Pulmonary artery endothelial cell (primary cell): Measurements from ENCODE around the gene KCNJ18. TPM values are rescaled to one million over a fixed set of nuclear protein-coding genes. Genes with fewer than 3 reads are reported as not detected.
"Not testable (repeated sequence)": the region's sequence is repeated elsewhere in the genome, so short reads cannot be mapped to it uniquely, and the experiment has no call there.

Experiments
- DNase-seq: peaks from one replicate; pipeline ENCODE4 v3.0.0-alpha.2; 2011; ENCODE audit warnings: low read depth, low spot score
- total RNA-seq: library from RNA; depleted of rRNA; stranded (reverse); fragments of >200 nt; gene quantifications from 2 replicates; pipeline ENCODE4 v1.2.3, GENCODE V29; 2014

KCNJ18 gene
- total RNA-seq, result not detected in 2 replicates

DNA sequence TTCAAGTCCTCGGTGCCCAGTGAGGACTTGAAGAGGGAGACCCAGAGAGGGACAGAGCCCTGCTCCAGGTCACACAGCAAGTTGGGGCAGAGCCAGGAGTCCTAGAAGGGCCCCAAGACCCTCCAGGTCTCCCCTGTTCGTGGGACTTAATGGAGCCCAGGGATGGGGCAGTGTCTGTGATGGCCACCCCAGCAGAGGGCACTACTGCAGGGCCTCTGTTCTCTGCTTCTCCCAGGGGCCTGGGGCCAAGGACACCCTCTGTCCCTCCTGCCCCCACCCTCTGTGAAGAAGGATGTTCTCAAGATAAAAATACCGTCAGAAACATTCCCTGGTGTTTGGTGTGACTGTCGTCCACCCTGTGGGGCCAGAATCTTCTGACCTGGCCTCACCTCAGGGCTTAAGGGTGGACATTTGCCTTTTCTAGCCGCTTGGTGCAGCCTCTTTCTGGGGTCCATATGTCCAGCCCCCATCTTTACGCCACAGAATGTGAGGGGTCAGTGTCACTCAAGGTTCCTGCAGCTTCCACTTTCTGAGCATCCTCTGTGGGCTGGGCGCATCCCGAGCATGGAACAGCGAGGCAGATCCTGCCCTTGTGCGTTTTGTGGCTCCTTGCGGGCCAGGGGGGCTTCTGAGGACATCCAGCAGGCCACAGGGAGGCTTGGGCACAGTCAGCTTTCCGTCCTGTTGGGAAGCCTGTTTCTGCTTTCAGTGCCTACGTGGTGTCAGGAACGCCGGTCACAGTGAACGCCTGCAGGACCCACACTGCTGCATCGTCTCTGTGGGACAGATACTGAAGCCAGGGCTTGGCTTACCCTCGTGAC lies at the start of gene KCNJ18:
Gene KCNJ18, plus strand, starts transcription at position 641 of the 821 bp plus-strand sequence. CDS start 10,264 bp downstream, outside the sequence.
- not testable (repeated sequence) for DNase-seq

GRCh38 chr17:21648125-21648524 lies 44.2 kb upstream of the KCNJ18 start:
- DNase-seq, result not testable (repeated sequence)

DNA sequence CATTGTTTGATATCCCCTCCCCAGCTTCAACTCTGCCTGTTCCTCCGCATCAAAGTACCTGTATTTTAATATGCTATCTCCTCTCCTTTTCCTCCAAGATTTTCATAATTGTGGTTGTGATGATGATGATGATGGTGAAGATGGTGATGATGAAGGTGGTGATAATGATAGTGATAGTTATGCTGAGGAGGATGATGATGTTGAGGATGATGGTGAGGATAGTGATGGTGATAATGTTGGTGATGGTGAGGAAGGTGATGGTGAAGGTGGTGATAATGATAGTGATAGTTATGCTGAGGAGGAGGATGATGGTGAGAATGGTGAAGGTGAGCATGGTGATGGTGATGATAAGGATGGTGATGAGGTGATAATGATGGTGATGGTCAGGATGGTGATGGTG lies 42.3 kb upstream of the KCNJ18 start:
- DNase-seq, result not testable (repeated sequence)

DNA sequence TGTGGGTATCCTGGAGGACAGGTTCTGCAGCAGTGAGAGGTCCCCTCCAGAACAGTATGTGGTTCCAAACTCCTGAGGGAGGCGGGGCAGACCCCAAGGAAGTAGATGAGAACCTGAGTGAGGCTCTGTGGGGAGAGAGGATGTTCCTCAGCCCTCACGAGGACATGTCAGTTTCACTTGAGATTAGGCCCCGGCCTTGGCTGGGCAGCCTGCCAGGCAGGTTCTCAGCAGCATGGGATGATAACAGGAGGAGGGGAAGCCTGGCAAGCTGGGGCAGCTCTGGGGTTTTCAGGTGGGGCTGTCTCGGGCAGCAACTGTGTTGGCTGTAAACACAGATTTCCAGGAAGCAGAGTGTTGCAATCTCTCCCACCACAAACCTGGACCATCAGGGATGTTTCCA lies 40.3 kb upstream of the KCNJ18 start:
- DNase-seq, result not testable (repeated sequence)

DNA sequence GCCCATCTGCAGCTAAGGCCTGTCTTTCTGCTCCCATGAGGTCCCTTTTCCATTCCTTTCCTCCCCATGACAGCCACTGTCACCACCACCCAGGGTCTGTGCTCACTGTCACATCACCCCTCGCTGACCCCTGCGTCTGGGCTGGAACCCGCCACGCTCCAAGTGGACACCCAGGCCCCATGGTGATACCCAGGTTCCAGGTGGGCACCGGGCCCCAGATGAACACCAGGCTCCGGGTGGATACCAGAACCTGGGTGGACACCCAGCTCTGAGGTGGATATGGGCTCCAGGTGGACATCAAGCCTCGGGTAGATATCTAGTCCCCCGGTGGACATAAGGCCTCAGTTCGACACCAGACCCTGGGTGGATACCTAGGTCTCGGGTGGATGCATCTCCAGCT lies 39.1 kb upstream of the KCNJ18 start:
- DNase-seq, result not testable (repeated sequence)

- DNase-seq, result not testable (repeated sequence)
Measured at GRCh38 chr17:21656518-21657309, 35.6 kb upstream of the KCNJ18 start.

GRCh38 chr17:21659635-21660034 lies 32.7 kb upstream of the KCNJ18 start:
- not testable (repeated sequence) for DNase-seq

- DNase-seq, result not testable (repeated sequence)
Measured at GRCh38 chr17:21661455-21661854, 30.9 kb upstream of the KCNJ18 start.

- not testable (repeated sequence) for DNase-seq
Measured at GRCh38 chr17:21663166-21663565, 29.2 kb upstream of the KCNJ18 start.

- DNase-seq, result not testable (repeated sequence)
Measured at GRCh38 chr17:21663614-21664474, 28.5 kb upstream of the KCNJ18 start.

DNA sequence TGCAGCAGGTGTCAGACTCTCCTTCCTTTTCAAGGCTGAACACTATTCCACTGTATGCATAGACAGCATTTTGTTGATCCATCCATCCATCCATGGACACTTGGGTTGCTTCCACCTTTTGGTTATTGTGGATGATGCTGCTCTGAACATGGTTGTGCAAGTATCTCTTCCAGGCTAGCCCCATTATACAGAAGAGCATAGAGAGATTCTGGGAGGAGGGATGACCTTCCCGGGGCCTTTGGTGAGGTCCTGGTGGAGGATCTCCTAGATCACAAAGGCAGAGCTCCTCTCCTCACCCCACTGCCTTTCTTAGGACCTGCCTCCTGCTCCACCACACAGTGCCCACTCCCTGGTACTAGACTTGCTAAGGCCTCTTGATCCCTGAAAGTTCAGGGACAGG lies 27.2 kb upstream of the KCNJ18 start:
- DNase-seq, result not testable (repeated sequence)

DNA sequence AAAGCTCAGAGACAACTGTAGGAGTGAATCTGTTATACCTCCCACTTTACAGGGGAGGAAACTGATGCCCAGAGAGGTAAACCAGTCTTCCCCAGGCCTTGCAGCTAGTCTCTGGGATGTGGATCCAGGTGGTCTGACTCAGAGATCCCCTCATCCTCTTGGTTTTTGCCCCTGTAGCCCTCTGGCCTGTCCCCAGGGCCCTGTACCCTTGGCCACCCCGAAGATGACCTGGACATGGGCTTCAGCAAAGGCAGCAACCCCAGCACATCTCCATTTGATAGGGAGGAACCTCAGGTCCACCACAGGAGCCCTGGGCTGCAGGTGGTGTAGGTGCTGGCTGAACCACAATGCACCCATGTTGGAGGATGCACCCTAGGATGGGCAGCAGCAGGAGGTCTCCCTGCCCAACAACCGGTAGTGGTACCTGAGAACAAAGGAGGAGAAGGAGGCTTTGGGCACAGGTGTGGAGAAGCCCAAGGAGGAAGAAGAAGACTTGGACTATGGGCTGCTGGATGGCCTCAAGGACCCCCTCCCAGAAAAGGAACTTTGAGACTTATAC lies 26.3 kb upstream of the KCNJ18 start:
- not testable (repeated sequence) for DNase-seq

GRCh38 chr17:21666711-21667412 lies 25.5 kb upstream of the KCNJ18 start:
- DNase-seq, result not testable (repeated sequence)

GRCh38 chr17:21667413-21668117 lies 24.8 kb upstream of the KCNJ18 start:
- not testable (repeated sequence) for DNase-seq

- not testable (repeated sequence) for DNase-seq
Measured at GRCh38 chr17:21668118-21668488, 24.2 kb upstream of the KCNJ18 start.

- not testable (repeated sequence) for DNase-seq
Measured at GRCh38 chr17:21668746-21669508, 23.4 kb upstream of the KCNJ18 start.

- DNase-seq, result not testable (repeated sequence)
Measured at GRCh38 chr17:21669616-21670360, 22.5 kb upstream of the KCNJ18 start.
